GM18517 (cell line): ENCODE data around the gene RASGRP3.

Source experiments
- ATAC-seq: cut with Tn5 transposase; IDR thresholded peaks from one replicate; pipeline ENCODE4 v1.9.1; 2021; ENCODE audit warnings: mild to moderate bottlenecking, moderate library complexity; ENCODE audit not compliant: unreplicated experiment

The RASGRP3 gene

DNA sequence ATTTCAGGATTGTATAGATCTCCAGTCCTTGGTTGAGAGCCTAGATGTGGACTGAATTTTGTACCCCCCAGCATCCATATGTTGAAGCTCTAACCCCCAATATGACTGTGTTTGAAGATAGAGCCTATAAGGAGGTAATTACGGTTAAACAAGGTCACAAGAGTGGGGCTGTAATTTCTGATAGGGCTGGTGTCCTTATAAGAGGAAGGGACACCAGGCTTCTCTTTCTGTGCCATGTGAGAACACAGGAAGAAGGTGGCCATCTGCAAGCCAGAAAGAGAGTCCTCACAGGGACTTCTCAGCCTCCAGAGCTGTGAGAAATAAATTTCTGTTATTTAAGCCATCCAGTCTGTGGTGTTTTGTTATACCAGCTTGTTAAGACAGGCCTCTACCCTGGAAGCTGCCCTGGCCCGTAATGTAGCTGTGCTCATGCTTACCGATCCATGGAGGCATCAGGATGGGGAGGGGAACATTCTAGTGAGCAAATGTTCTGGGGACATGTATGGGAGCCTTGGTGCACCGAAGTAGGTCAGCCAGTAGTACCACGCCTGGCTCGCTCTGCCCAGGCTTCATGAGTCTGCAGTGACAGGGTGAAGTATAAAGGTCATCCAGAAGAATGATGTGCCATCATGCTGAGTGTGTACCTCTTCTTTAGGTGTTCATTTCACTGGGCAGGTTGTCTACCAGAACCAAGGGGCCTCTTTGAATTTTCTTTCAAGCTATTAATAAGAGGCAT is 16.1 kb downstream of the RASGRP3 start:
- no peak for ATAC-seq

GRCh38 chr2:33494155-33494779 is 17.8 kb downstream of the RASGRP3 start:
- ATAC-seq: peak; percentile 66

DNA sequence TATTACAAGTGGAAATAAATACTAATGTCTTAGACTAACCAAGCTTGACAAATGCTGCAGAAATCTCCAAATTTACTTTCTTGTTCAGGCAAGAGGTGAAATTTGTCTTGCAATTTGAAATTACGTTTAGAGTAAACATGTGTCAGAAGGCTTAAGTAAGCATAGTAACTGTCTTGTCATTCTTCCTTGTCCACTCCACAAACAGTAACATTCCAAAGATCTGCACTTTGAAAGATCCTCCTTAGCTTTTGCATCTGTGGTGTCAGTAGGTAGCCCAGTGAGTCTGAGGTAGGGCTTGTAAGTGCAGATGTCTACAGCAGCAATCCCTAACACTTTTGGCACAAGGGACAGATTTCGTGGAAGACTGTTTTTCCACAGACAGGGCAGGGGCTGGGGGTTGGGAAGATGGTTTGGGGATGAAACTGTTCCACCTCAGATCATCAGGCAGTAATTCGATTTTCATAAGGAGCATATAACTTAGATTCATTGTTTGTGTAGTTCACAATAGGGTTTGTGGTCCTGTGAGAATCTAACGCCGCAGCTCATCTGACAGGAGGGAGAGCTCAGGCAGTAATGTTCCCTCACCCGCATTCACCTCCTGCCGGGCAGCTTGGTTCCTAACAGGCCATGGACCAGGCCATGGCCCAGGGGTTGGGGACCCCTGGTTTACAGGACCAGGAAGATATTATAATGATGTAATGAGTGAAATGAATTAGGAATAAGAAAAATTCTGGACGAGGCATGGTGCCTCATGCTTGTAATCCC is 18.6 kb downstream of the RASGRP3 start:
- ATAC-seq: no peak

DNA sequence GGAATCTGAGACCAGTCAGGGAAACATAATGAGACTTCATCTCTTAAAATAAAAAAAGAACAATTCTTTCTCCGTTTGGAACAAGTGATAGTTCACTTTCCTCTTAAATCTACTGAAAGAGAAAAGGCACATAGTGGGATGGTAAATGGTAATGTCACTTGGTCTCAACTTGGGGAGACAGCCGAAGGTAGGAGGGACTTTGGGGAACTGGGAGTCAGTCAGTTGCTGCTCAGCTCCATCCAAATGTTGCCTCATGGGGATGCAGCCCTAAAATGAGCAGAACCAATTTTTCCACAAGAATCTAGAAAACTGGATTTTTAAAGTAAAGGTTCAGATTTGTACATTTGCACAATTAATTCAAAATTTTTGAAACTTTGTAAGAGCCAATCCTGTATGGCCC is 19.2 kb downstream of the RASGRP3 start:
- no peak for ATAC-seq

DNA sequence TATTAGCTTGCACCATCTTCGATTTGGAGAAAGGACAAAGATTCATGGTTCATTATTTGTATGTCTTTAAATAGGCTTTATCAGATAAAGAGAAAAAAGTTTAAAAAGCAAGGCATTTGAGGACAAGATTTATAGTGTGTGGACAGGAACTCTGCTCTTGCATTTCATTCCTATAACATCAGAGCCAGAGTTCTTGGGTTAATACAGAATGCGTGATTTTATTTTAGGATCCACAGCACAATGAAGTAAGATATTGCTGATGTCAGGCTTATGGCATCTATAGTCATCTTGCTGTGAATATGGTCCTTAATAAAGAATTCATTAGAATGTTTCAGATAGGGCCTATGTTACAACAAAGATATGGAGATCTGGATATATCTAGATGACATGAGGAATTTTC is 19.7 kb downstream of the RASGRP3 start:
- ATAC-seq: no peak

- ATAC-seq: no peak
Measured at GRCh38 chr2:33496726-33497125, 20.3 kb downstream of the RASGRP3 start.

- ATAC-seq: peak; percentile 59
Measured at GRCh38 chr2:33497221-33497650, 20.8 kb downstream of the RASGRP3 start.

DNA sequence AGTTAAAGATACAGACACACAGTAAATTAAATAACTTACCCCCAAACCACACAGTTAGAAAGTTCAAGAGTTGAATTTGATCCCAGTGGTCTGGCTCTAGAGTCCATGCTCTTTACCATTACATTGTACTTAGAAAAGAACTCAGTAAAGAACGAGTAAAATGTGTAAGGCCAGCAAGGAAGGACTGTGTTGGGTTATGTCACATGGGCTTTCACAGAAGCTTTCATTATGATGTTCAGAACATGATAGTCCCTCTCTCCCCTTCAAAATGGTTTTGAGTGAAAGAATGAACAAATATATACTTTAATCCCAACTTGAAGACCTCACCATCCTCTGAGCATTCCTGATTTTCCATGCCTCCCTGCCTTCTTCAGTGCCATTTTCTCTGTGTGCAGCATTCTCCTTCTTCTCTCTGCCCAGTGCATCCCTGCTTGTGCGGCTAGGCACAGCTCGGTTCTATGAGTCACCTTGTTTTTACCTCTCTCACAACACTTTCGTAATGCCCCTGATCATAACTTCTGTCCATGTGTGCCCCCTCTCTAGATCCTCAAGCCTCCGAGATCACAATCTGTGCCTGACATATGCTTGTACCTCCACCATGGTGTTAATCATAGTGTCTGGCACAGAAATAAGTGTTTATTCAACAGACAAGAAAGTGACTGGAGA is 22.0 kb downstream of the RASGRP3 start:
- ATAC-seq: peak; percentile 28

GRCh38 chr2:33500177-33500576 is 23.7 kb downstream of the RASGRP3 start:
- no peak for ATAC-seq

GRCh38 chr2:33502025-33502424 is 25.6 kb downstream of the RASGRP3 start:
- no peak for ATAC-seq

DNA sequence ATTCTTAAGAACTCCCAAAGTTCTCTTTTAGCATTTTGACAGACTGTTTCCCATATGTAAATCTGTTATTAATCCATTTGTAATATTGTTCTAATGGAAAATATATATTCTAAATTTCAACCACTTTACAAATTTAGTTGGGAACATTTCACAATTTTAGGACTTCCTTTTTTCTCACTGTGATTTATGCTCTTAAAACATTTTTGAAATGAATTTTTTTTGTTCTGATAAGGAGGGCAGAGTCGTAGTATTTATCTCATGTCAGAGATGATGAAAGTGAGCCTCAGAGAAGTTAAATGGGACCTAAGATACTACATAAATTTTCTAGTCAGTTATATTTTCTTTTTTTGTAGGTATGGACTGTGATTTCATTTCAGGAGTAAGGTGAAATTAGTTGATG is 26.6 kb downstream of the RASGRP3 start:
- no peak for ATAC-seq

DNA sequence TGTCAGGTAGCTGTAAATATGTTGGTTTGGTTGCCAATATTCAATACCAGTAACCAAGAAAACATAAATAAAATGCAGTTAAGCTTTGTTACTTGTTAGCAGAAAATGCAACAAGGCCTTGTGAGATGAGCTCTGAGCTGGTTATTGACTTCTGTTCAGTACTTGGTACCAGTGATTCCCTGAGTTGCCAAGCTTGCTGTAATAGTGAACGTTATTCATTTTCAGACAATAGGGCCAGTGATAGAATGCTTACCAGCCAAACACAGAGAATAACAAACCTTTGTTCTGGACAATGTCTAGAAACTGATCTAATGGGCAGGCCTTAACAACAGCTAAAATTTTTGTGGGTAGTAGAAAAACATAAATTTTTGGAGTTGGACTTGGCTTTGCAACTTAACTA is 29.5 kb downstream of the RASGRP3 start:
- ATAC-seq: no peak

- ATAC-seq: no peak
Measured at GRCh38 chr2:33509908-33510585, 33.6 kb downstream of the RASGRP3 start.

- no peak for ATAC-seq
Measured at GRCh38 chr2:33510586-33510968, 34.1 kb downstream of the RASGRP3 start.

DNA sequence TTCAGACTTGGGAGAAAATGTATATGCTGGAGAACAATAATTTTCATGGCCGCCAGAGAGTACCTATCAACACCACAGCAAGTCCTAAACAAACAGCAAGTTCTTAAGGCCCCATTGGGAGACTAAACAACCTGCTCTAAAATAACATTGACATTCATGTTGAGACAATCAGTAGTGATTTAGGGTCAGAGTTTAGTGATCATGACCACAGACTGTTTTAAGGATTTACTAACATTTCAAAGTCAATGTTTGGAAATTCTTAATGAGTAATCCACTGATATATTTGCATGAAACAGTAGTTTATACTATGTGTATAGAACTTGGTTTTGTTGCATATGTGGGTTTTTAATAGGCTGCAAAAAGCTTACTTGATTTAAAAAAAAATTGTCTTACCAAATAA is 34.7 kb downstream of the RASGRP3 start:
- no peak for ATAC-seq

DNA sequence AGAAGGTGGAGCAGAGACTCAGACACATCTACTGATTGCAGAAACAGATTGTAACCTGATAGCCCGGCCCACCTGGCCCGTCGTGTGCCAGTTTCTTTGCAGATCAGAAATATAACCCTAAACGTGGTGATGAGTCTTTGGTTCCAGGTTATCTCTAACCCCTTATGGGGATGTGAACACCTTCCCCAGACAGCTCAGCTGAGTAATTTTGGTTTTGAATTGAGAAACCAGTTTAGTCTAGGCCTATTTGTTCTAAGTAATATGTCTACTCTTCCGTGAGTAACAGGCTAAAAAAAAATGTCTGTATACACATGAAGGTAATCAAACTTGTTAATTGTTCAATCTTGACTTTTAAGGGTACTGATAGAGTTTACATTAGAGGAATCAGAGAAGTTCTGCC is 35.7 kb downstream of the RASGRP3 start:
- no peak for ATAC-seq

DNA sequence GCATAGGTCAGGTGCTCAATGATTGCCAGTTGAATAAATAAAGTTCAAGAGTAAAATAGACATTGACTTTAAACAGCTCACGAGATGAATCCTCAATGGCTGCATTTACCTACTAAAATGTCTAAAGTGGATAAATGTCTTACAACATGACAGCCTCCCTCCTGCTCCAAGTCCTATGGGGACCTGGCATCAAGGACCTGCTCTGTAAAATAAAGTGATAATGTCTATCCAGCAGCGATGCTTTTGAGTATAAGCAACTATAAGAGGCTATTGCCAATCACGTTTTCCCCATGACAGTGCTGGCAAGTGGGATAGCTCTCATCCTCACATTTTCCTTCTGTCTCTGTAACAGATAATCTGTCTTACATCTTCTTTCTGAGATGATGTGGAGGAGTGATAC is 37.0 kb downstream of the RASGRP3 start:
- no peak for ATAC-seq

DNA sequence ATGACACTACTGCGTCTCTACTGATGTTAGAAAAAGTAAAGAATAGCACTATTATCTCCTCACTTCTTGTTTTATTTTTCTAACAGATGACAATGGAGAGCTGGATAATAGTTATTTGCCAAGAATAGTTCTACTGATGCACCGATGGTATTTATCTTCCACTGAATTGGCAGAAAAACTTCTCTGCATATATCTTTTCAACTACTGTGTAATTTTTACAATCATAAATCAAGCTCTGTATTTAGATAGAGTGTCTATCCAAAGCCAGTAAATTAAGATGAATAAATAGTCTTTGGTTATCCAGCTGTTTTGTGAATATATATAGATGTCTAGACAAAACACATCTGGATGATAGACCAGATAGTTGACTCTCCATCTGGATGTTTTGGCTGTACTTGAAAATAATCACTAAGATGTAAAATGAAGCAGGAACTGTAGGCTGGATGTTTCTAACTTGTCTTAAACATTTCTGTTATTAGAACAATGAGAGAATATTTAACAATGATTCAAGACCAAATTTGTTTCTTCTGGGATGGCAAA is 40.1 kb downstream of the RASGRP3 start:
- no peak for ATAC-seq

- no peak for ATAC-seq
Measured at GRCh38 chr2:33518200-33518599, 41.8 kb downstream of the RASGRP3 start.

DNA sequence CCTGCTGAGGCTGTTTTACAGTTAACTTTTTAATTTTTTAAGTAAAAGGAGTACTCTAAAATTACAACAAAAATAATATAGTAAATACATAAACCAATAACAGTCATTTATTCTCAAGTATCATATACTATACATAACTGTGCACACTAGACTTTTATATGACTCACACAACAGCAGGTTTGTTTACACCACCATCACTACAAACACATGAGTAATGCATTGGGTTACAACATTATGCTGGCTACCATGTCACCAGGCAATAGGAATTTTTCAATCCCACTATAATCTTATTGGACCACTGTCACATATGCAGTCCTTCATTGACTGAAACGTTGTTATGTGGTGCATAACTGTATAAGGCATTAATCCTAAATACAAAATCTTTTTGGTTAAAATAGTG is 42.5 kb downstream of the RASGRP3 start:
- ATAC-seq: no peak
